K562 (cell line): ENCODE measurements around the gene GLRX. TPM values are rescaled to one million over a fixed set of nuclear protein-coding genes. Genes with fewer than 3 reads are reported as not detected.

Experiments
- BACH1 ChIP-seq: fragments of 200-800 bp; sonication (Bioruptor generic); IDR thresholded peaks from 2 replicates; pipeline ENCODE4 v1.6.1; 2016; ENCODE audit warnings: missing genetic modification characterization, missing compliant biosample characterization
- CBFA2T3 ChIP-seq: fragments of 450-650 bp; IDR thresholded peaks from 2 replicates; pipeline ENCODE4 v1.6.1; 2017
- DDX20 ChIP-seq: fragments of 450-650 bp; IDR thresholded peaks from 2 replicates; pipeline ENCODE4 v1.6.1; 2016; ENCODE audit warnings: missing genetic modification characterization, low read depth, mild to moderate bottlenecking, missing compliant biosample characterization, moderate library complexity
- EP300 ChIP-seq: IDR thresholded peaks from 2 replicates; pipeline ENCODE4 v1.6.1; 2012; ENCODE audit warnings: low read length, improper control_type of control experiment
- FOXP1 ChIP-seq: sonication (generic); formaldehyde crosslinking; IDR thresholded peaks from 2 replicates; pipeline ENCODE4 v1.8.0; 2022; ENCODE audit warnings: mild to moderate bottlenecking, missing genetic modification reagents
- GATA2 ChIP-seq: sonication (generic); formaldehyde crosslinking; IDR thresholded peaks from 2 replicates; pipeline ENCODE4 v1.4.0; 2020; ENCODE audit warnings: mild to moderate bottlenecking, missing genetic modification reagents
- KLF16 ChIP-seq: IDR thresholded peaks from 2 replicates; pipeline ENCODE4 v1.6.1; 2016; ENCODE audit warnings: antibody characterized with exemption
- MAFG ChIP-seq: fragments of 450-650 bp; conservative IDR thresholded peaks from 2 replicates; pipeline ENCODE4 v1.6.1; 2016; ENCODE audit warnings: missing genetic modification characterization, missing compliant biosample characterization
- MAFK ChIP-seq: IDR thresholded peaks from 2 replicates; pipeline ENCODE4 v1.6.1; 2011; ENCODE audit warnings: low read length, improper control_type of control experiment
- MTA1 ChIP-seq: fragments of 450-650 bp; IDR thresholded peaks from 2 replicates; pipeline ENCODE4 v1.6.1; 2017; ENCODE audit warnings: borderline replicate concordance
- NCOA6 ChIP-seq: fragments of 450-650 bp; IDR thresholded peaks from 2 replicates; pipeline ENCODE4 v1.6.1; 2017; ENCODE audit warnings: mild to moderate bottlenecking
- PCBP1 ChIP-seq: fragments of 200-400 bp; formaldehyde crosslinking; IDR thresholded peaks from 2 replicates; pipeline ENCODE4 v1.6.1; 2018; ENCODE audit warnings: mild to moderate bottlenecking, low read depth, low read length; ENCODE audit not compliant: poor library complexity, severe bottlenecking
- PHB ChIP-seq: fragments of 250-450 bp; sonication (Bioruptor Pico); IDR thresholded peaks from 2 replicates; pipeline ENCODE4 v1.5.0; 2021
- POLR2AphosphoS2 ChIP-seq: IDR thresholded peaks from 2 replicates; pipeline ENCODE4 v1.6.1; 2012; ENCODE audit warnings: low read length, improper control_type of control experiment
- POU5F1 ChIP-seq: fragments of 150-350 bp; IDR thresholded peaks from 2 replicates; pipeline ENCODE4 v1.6.1; 2014; ENCODE audit warnings: borderline replicate concordance, low read length, low read depth, mild to moderate bottlenecking; ENCODE audit not compliant: partially characterized antibody
- RFX1 ChIP-seq: fragments of 450-650 bp; IDR thresholded peaks from 2 replicates; pipeline ENCODE4 v1.6.1; 2016; ENCODE audit warnings: mild to moderate bottlenecking, moderate library complexity
- SP2 ChIP-seq: IDR thresholded peaks from 2 replicates; pipeline ENCODE4 v1.6.1; 2011; ENCODE audit warnings: mild to moderate bottlenecking, low read depth, low read length, moderate library complexity; ENCODE audit not compliant: poor library complexity, severe bottlenecking; ENCODE audit errors: extremely low read depth
- SPI1 ChIP-seq: IDR thresholded peaks from 2 replicates; pipeline ENCODE4 v1.6.1; 2011; ENCODE audit warnings: low read depth, low read length, control low read depth, borderline replicate concordance
- ZNF197 ChIP-seq: fragments of 200-800 bp; sonication (Bioruptor generic); IDR thresholded peaks from 2 replicates; pipeline ENCODE4 v1.6.1; 2016; ENCODE audit warnings: low read depth, missing genetic modification characterization, missing compliant biosample characterization
- ZNF274 ChIP-seq: IDR thresholded peaks from 2 replicates; pipeline ENCODE4 v1.6.1; 2011; ENCODE audit warnings: low read depth, mild to moderate bottlenecking, low read length, moderate library complexity, borderline replicate concordance
- ZNF707 ChIP-seq: fragments of 250-450 bp; sonication (Bioruptor Pico); conservative IDR thresholded peaks from 2 replicates; pipeline ENCODE4 v1.8.0; 2022; ENCODE audit warnings: inconsistent platforms, mild to moderate bottlenecking, moderate library complexity
- ZNF76 ChIP-seq: fragments of 250-450 bp; sonication (Bioruptor Pico); IDR thresholded peaks from 2 replicates; pipeline ENCODE4 v1.4.0; 2020; ENCODE audit warnings: mild to moderate bottlenecking, moderate library complexity, borderline replicate concordance
- ZSCAN32 ChIP-seq: fragments of 450-650 bp; formaldehyde crosslinking; IDR thresholded peaks from 2 replicates; pipeline ENCODE4 v1.4.0; 2020; ENCODE audit warnings: mild to moderate bottlenecking, moderate library complexity
- polyA plus RNA-seq, 8 experiments: library from polyadenylated mRNA; depleted of rRNA in 4 of 8; stranded (reverse) in 5 of 8; unstranded in 3 of 8; fragments of >200 nt; fragmentation: Nextera tagmentation in 2 of 8; fragmentation: Illumina TruSeq in 1 of 8; extraction: Ambion mirVana in 2 of 8; extraction: Trizol in 1 of 8; gene quantifications; 2 replicates each; pipeline versions ENCODE4 v1.2.1 to v1.2.3, GENCODE V29; 2011 to 2014; ENCODE audit warnings: inconsistent platforms in 1 of 8, missing spikeins in 1 of 8
- total RNA-seq, 7 experiments: library from RNA; depleted of rRNA in 6 of 7; stranded (reverse); fragments of >200 nt in 6 of 7; fragmentation: Illumina TruSeq in 2 of 7; extraction: Trizol in 2 of 7; gene quantifications; 2 replicates each; pipeline versions ENCODE4 v1.2.1 to v1.2.3, GENCODE V29; 2011 to 2021; ENCODE audit warnings: low replicate concordance in 1 of 7
- TF ChIP-seq, protein P1 (sequence below): sonication (generic); formaldehyde crosslinking; IDR thresholded peaks from 2 replicates; pipeline ENCODE4 v1.8.1; 2023; ENCODE audit warnings: mild to moderate bottlenecking, missing genetic modification reagents
- TF ChIP-seq, protein P2 (sequence below): fragments of 450-650 bp; IDR thresholded peaks from 2 replicates; pipeline ENCODE4 v1.6.1; 2016; ENCODE audit warnings: antibody characterized with exemption
- TF ChIP-seq, protein P3 (sequence below): sonication (generic); formaldehyde crosslinking; IDR thresholded peaks from 2 replicates; pipeline ENCODE4 v1.8.0; 2022; ENCODE audit warnings: missing genetic modification reagents, mild to moderate bottlenecking, moderate library complexity, borderline replicate concordance

Gene GLRX
- total and polyA plus RNA-seq, 9 of the 15 experiments (the other 6 are each of a cell fraction or from before 2014, with no cell fraction given) = 2.3 to 11.2 (median 4.6) TPM

DNA sequence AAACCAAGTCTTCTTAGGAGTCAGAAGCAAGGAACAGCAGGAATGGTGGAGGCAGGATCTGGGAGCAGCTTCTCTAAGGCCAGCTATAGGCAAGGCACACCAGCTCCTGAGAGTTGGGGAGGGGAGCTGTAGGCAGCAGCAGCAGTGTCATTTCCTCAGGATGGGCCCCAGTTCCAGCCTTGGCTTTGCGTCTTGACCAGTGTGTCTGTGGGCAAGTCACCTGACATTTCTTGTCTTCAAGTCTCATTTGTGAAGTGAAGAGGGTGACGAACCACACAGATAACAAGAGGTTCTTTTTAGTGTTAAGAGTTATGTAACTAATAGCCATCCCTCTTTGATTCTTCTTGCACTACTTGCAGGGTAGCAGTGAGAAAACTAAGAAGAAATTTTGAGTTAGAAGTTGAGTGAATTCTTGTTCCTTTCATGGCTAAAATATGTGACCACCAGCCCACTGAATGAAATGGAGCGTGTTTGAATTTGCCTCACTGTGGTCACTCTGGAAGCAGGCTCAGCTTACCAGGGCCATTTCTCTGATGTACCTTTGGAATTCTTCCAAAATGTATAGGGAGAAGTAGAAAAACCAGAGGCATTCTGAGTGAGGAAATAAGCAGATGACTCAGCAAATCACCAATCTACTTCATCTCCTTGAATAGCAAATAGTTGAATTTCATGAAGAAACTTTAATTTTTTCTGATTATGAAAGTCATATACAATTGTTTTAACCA is 49.0 kb downstream of the GLRX start (continued):
- TF ChIP-seq, protein P1, sequence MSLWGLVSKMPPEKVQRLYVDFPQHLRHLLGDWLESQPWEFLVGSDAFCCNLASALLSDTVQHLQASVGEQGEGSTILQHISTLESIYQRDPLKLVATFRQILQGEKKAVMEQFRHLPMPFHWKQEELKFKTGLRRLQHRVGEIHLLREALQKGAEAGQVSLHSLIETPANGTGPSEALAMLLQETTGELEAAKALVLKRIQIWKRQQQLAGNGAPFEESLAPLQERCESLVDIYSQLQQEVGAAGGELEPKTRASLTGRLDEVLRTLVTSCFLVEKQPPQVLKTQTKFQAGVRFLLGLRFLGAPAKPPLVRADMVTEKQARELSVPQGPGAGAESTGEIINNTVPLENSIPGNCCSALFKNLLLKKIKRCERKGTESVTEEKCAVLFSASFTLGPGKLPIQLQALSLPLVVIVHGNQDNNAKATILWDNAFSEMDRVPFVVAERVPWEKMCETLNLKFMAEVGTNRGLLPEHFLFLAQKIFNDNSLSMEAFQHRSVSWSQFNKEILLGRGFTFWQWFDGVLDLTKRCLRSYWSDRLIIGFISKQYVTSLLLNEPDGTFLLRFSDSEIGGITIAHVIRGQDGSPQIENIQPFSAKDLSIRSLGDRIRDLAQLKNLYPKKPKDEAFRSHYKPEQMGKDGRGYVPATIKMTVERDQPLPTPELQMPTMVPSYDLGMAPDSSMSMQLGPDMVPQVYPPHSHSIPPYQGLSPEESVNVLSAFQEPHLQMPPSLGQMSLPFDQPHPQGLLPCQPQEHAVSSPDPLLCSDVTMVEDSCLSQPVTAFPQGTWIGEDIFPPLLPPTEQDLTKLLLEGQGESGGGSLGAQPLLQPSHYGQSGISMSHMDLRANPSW (CRISPR knock-in tag) = no peak
- peak; percentile 3; the same call in 1 of the 2 replicates for TF ChIP-seq CBFA2T3
- TF ChIP-seq PCBP1 = no peak
- TF ChIP-seq MAFK = peak; percentile 98
- TF ChIP-seq ZSCAN32 (CRISPR knock-in tag) = no peak
- peak; percentile 92 for TF ChIP-seq BACH1
- TF ChIP-seq, protein P2, sequence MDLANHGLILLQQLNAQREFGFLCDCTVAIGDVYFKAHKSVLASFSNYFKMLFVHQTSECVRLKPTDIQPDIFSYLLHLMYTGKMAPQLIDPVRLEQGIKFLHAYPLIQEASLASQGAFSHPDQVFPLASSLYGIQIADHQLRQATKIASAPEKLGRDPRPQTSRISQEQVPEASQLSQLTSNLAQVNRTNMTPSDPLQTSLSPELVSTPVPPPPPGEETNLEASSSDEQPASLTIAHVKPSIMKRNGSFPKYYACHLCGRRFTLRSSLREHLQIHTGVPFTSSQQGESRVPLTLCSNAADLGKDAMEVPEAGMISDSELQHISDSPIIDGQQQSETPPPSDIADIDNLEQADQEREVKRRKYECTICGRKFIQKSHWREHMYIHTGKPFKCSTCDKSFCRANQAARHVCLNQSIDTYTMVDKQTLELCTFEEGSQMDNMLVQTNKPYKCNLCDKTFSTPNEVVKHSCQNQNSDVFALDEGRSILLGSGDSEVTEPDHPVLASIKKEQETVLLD = 0 out of 2 replicates have a peak, but pooled peaks have one; percentile 27
- TF ChIP-seq GATA2 = no peak
- no peak for TF ChIP-seq POU5F1
- no peak for TF ChIP-seq DDX20 (tag)
- TF ChIP-seq, protein P3, sequence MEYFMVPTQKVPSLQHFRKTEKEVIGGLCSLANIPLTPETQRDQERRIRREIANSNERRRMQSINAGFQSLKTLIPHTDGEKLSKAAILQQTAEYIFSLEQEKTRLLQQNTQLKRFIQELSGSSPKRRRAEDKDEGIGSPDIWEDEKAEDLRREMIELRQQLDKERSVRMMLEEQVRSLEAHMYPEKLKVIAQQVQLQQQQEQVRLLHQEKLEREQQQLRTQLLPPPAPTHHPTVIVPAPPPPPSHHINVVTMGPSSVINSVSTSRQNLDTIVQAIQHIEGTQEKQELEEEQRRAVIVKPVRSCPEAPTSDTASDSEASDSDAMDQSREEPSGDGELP (CRISPR knock-in tag) = 0 out of 2 replicates have a peak, but pooled peaks have one; percentile 4
- no peak for TF ChIP-seq SPI1
- TF ChIP-seq MAFG = peak; percentile 99
- no peak for TF ChIP-seq ZNF274
- peak; percentile 40 for TF ChIP-seq EP300
- no peak for TF ChIP-seq ZNF76 (CRISPR knock-in tag)
- no peak for TF ChIP-seq PHB (CRISPR knock-in tag)
- no peak for TF ChIP-seq MTA1
- TF ChIP-seq ZNF707 (CRISPR knock-in tag) = no peak
- TF ChIP-seq FOXP1 (CRISPR knock-in tag) = no peak
- no peak for TF ChIP-seq KLF16
- TF ChIP-seq POLR2AphosphoS2 = peak; percentile 78; the same call in 1 of the 2 replicates
- TF ChIP-seq RFX1 = no peak
- TF ChIP-seq ZNF197 = no peak
- no peak for TF ChIP-seq SP2
- TF ChIP-seq NCOA6 = no peak
